SK-N-SH (cell line): ENCODE data around the gene MNT. TPM values are rescaled to one million over a fixed set of nuclear protein-coding genes. Genes with fewer than 3 reads are reported as not detected.

Experiments used
- CTCF ChIA-PET: fragments of 300-600, 350-600 bp; formaldehyde crosslinking; extraction: SDS; loops from one replicate; lab custom pipeline; 2021; lab: Yijun Ruan, JAX
- POLR2A ChIA-PET: fragments of 350-600 bp; sonication (Branson Sonifier 250); formaldehyde crosslinking; extraction: SDS; loops from one replicate; lab custom pipeline; 2020; ENCODE audit warnings: antibody characterized with exemption, inconsistent platforms; lab: Yijun Ruan, JAX
- DNase-seq: peaks from one replicate; pipeline ENCODE4 v3.0.0; 2012
- H2AFZ ChIP-seq: fragments of 200-600 bp; sonication (generic); 2 replicates; pipeline ENCODE4 v1.8.1; 2016; ENCODE audit warnings: antibody characterized with exemption, mild to moderate bottlenecking, low read depth
- H3F3A ChIP-seq: fragments of 200-600 bp; sonication (generic); replicated peaks from 2 replicates; pipeline ENCODE3; 2016; ENCODE audit warnings: antibody characterized with exemption, mild to moderate bottlenecking; ENCODE audit not compliant: insufficient read depth
- H3K27ac ChIP-seq, 2 experiments: fragments of 200-500 bp in 1 of 2; fragments of 200-600 bp in 1 of 2; sonication (Bioruptor generic) in 1 of 2; sonication (generic), shearing (Covaris generic) in 1 of 2; 2 replicates each; pipeline versions ENCODE4 v1.5.1 to v1.6.1; 2014 to 2016; ENCODE audit warnings: low read depth in 2 of 2, inconsistent platforms in 1 of 2, low read length in 1 of 2, mild to moderate bottlenecking in 1 of 2, mixed read lengths in 1 of 2
- H3K27me3 ChIP-seq: fragments of 200-600 bp; sonication (generic), shearing (Covaris generic); 2 replicates; pipeline ENCODE4 v1.6.1; 2016; ENCODE audit warnings: mixed run types; ENCODE audit not compliant: insufficient read depth
- H3K36me3 ChIP-seq, 2 experiments: fragments of 200-500 bp in 1 of 2; fragments of 200-600 bp in 1 of 2; sonication (Bioruptor generic) in 1 of 2; sonication (generic) in 1 of 2; replicated peaks in 1 of 2; 2 replicates each; pipeline versions ENCODE3 to v1.5.1; 2014 to 2016; ENCODE audit warnings: low read length in 1 of 2, mild to moderate bottlenecking in 1 of 2; ENCODE audit not compliant: insufficient read depth in 2 of 2, control insufficient read depth in 1 of 2
- H3K4me1 ChIP-seq, 2 experiments: fragments of 200-500 bp in 1 of 2; fragments of 200-600 bp in 1 of 2; sonication (Bioruptor generic) in 1 of 2; sonication (generic), shearing (Covaris generic) in 1 of 2; 2 replicates each; pipeline versions ENCODE4 v1.5.1 to v1.6.1; 2014 to 2016; ENCODE audit warnings: low read depth in 1 of 2, low read length in 1 of 2, mixed run types in 1 of 2; ENCODE audit not compliant: insufficient read depth in 2 of 2, control insufficient read depth in 1 of 2
- H3K4me2 ChIP-seq: fragments of 200-600 bp; sonication (generic), shearing (Covaris generic); 2 replicates; pipeline ENCODE4 v1.6.1; 2017; ENCODE audit warnings: mixed run types
- H3K4me3 ChIP-seq, 2 experiments: fragments of 200-500 bp in 1 of 2; fragments of 200-600 bp in 1 of 2; sonication (Bioruptor generic) in 1 of 2; sonication (generic), shearing (Covaris generic) in 1 of 2; 2 replicates each; pipeline versions ENCODE4 v1.5.1 to v1.8.1; 2014 to 2016; ENCODE audit warnings: low read depth in 2 of 2, inconsistent platforms in 1 of 2, low read length in 1 of 2, mild to moderate bottlenecking in 1 of 2, mixed read lengths in 1 of 2, moderate library complexity in 1 of 2
- H3K79me2 ChIP-seq: fragments of 200-600 bp; sonication (generic); 2 replicates; pipeline ENCODE4 v1.8.1; 2017; ENCODE audit warnings: mild to moderate bottlenecking; ENCODE audit not compliant: insufficient read depth
- H3K9ac ChIP-seq: fragments of 200-600 bp; sonication (generic); 2 replicates; pipeline ENCODE4 v1.6.1; 2017; ENCODE audit warnings: mixed run types
- H3K9me2 ChIP-seq: fragments of 200-600 bp; sonication (generic); 2 replicates; pipeline ENCODE4 v1.6.1; 2017; ENCODE audit warnings: mixed run types
- H3K9me3 ChIP-seq: fragments of 200-600 bp; sonication (generic); 2 replicates; pipeline ENCODE4 v1.6.1; 2017; ENCODE audit warnings: mixed run types, mild to moderate bottlenecking, moderate library complexity
- H4K20me1 ChIP-seq: fragments of 200-600 bp; sonication (generic); 2 replicates; pipeline ENCODE4 v1.6.1; 2017; ENCODE audit warnings: mild to moderate bottlenecking, mixed run types; ENCODE audit not compliant: insufficient read depth
- CTCF ChIP-seq: fragments of 200-600 bp; sonication (generic); IDR thresholded peaks from 2 replicates; pipeline ENCODE4 v1.6.1; 2017; ENCODE audit warnings: antibody characterized with exemption, mild to moderate bottlenecking, moderate library complexity
- MXI1 ChIP-seq: IDR thresholded peaks from 2 replicates; pipeline ENCODE4 v1.6.1; 2012; ENCODE audit warnings: mild to moderate bottlenecking, low read depth, low read length, improper control_type of control experiment
- RCOR1 ChIP-seq: fragments of 150-350 bp; IDR thresholded peaks from 2 replicates; pipeline ENCODE4 v1.6.1; 2017; ENCODE audit warnings: antibody characterized with exemption, low read length
- WGBS: methylation state at CpG from one replicate; pipeline ENCODE4 v1.1.6; 2017; ENCODE audit warnings: low lambda C conversion rate; 5-methylcytosine and 5-hydroxymethylcytosine counted together
- polyA plus RNA-seq, 3 experiments: library from polyadenylated mRNA; depleted of rRNA; stranded (reverse); fragments of >200 nt; gene quantifications; 2 replicates each; pipeline ENCODE4 v1.2.3, GENCODE V29; 2012
- TF ChIP-seq, protein P1 (sequence below): IDR thresholded peaks from 2 replicates; pipeline ENCODE4 v1.6.1; 2012; ENCODE audit warnings: mild to moderate bottlenecking, low read depth, low read length, moderate library complexity
- TF ChIP-seq, protein P2 (sequence below): IDR thresholded peaks from 2 replicates; pipeline ENCODE4 v1.4.0; 2012; ENCODE audit warnings: low read depth, borderline replicate concordance
- TF ChIP-seq, protein P3 (sequence below): IDR thresholded peaks from 2 replicates; pipeline ENCODE4 v1.4.0; 2012; ENCODE audit warnings: low read depth

MNT gene
- polyA plus RNA-seq, 1 of the 3 experiments (the other 2 are of a cell fraction) = 7.1 TPM

GRCh38 chr17:2400474-2400866, 390 bp downstream of the MNT start:
- peak overlapping the region; percentile 99 for H3K9ac ChIP-seq
- no peaks in the 10 kb centered on the region for H3K27me3 ChIP-seq
- peak overlapping the region; percentile 98 for H3K4me2 ChIP-seq
- peak overlapping the region; percentile 90 to 100 for H3K27ac ChIP-seq
- CTCF ChIA-PET = interaction anchor here (1.0 to 27.8 kb wide), 2 partner anchors 16 to 25 kb away, joined by 5 to 654 read pairs; no protein-coding TSS in a partner anchor
- H3K36me3 ChIP-seq = no peaks in the 10 kb centered on the region
- under 1% methylated on average over 27 of the region's 43 CpGs for WGBS
- POLR2A ChIA-PET = interaction anchor here (1.1 to 2.2 kb wide), 3 partner anchors 8 to 12 kb away, joined by 3 to 12 read pairs (median 8); no protein-coding TSS in a partner anchor
- H3K4me1 ChIP-seq = peaks cover 41 to 43% of the 10 kb centered on the region in 2 experiments
- TF ChIP-seq, protein P1, sequence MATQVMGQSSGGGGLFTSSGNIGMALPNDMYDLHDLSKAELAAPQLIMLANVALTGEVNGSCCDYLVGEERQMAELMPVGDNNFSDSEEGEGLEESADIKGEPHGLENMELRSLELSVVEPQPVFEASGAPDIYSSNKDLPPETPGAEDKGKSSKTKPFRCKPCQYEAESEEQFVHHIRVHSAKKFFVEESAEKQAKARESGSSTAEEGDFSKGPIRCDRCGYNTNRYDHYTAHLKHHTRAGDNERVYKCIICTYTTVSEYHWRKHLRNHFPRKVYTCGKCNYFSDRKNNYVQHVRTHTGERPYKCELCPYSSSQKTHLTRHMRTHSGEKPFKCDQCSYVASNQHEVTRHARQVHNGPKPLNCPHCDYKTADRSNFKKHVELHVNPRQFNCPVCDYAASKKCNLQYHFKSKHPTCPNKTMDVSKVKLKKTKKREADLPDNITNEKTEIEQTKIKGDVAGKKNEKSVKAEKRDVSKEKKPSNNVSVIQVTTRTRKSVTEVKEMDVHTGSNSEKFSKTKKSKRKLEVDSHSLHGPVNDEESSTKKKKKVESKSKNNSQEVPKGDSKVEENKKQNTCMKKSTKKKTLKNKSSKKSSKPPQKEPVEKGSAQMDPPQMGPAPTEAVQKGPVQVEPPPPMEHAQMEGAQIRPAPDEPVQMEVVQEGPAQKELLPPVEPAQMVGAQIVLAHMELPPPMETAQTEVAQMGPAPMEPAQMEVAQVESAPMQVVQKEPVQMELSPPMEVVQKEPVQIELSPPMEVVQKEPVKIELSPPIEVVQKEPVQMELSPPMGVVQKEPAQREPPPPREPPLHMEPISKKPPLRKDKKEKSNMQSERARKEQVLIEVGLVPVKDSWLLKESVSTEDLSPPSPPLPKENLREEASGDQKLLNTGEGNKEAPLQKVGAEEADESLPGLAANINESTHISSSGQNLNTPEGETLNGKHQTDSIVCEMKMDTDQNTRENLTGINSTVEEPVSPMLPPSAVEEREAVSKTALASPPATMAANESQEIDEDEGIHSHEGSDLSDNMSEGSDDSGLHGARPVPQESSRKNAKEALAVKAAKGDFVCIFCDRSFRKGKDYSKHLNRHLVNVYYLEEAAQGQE = no peak
- no peak for TF ChIP-seq CTCF
- TF ChIP-seq, protein P2, sequence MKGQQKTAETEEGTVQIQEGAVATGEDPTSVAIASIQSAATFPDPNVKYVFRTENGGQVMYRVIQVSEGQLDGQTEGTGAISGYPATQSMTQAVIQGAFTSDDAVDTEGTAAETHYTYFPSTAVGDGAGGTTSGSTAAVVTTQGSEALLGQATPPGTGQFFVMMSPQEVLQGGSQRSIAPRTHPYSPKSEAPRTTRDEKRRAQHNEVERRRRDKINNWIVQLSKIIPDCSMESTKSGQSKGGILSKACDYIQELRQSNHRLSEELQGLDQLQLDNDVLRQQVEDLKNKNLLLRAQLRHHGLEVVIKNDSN = peak; percentile 30; the same call in 1 of the 2 replicates
- TF ChIP-seq MXI1 = peak; percentile 68
- no peak for TF ChIP-seq RCOR1
- TF ChIP-seq, protein P3, sequence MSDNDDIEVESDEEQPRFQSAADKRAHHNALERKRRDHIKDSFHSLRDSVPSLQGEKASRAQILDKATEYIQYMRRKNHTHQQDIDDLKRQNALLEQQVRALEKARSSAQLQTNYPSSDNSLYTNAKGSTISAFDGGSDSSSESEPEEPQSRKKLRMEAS = peak; percentile 35; the same call in 1 of the 2 replicates
- peaks cover 39% of the 10 kb centered on the region for H3F3A ChIP-seq
- H3K4me3 ChIP-seq = peak overlapping the region; percentile 99
- H3K79me2 ChIP-seq = peaks cover 38% of the 10 kb centered on the region
- peaks cover 10% of the 10 kb centered on the region; the same call in 1 of the 2 replicates for H4K20me1 ChIP-seq
- H2AFZ ChIP-seq = no peak overlapping the region
- peak; percentile 51 for DNase-seq
- no peaks in the 10 kb centered on the region for H3K9me3 ChIP-seq
- H3K9me2 ChIP-seq = no peaks in the 10 kb centered on the region
